GM04503 (cell line): ENCODE data around the gene TTC17.
"Not testable (repeated sequence)": the region's sequence is repeated elsewhere in the genome, so short reads cannot be mapped to it uniquely, and the experiment has no call there.

ENCODE experiments used
- DNase-seq: peaks from one replicate; pipeline ENCODE4 v3.0.0-alpha.2; 2012; ENCODE audit warnings: low read depth

TTC17 gene

GRCh38 chr11:43459246-43459645 is 100.5 kb downstream of the TTC17 start:
- DNase-seq: no peak

- no peak for DNase-seq
These were observed 103.6 kb downstream of the TTC17 start for GRCh38 chr11:43462359-43462758.

GRCh38 chr11:43467958-43468357 is 109.2 kb downstream of the TTC17 start:
- no peak for DNase-seq

GRCh38 chr11:43477491-43477890 is 118.8 kb downstream of the TTC17 start:
- not testable (repeated sequence) for DNase-seq

GRCh38 chr11:43486141-43486540 is 127.4 kb downstream of the TTC17 start:
- no peak for DNase-seq

GRCh38 chr11:43489869-43490465 is 131.2 kb downstream of the TTC17 start:
- no peak for DNase-seq

- DNase-seq: no peak
These were observed 134.0 kb downstream of the TTC17 start for GRCh38 chr11:43492701-43493100.

- no peak for DNase-seq
These were observed 134.7 kb downstream of the TTC17 start for GRCh38 chr11:43493431-43493830.

- no peak for DNase-seq
These were observed 138.4 kb downstream of the TTC17 start for GRCh38 chr11:43497144-43497543.

GRCh38 chr11:43498561-43498960 is 139.8 kb downstream of the TTC17 start:
- no peak for DNase-seq

- DNase-seq: no peak
These were observed 144.7 kb downstream of the TTC17 start for GRCh38 chr11:43503417-43503816.

GRCh38 chr11:43504316-43504950 is 145.7 kb downstream of the TTC17 start:
- no peak for DNase-seq

GRCh38 chr11:43505171-43505570 is 146.5 kb downstream of the TTC17 start:
- DNase-seq: no peak

GRCh38 chr11:43507171-43507570 is 148.5 kb downstream of the TTC17 start:
- no peak for DNase-seq

- DNase-seq: peak; percentile 53
These were observed 149.8 kb downstream of the TTC17 start for GRCh38 chr11:43508511-43508918.

- DNase-seq: no peak
These were observed 153.2 kb downstream of the TTC17 start for GRCh38 chr11:43511959-43512358.

- DNase-seq: no peak
These were observed 156.4 kb downstream of the TTC17 start for GRCh38 chr11:43515090-43515489.

- DNase-seq: no peak
These were observed 157.7 kb downstream of the TTC17 start for GRCh38 chr11:43516316-43516850.

GRCh38 chr11:43517518-43517917 is 158.8 kb downstream of the TTC17 start:
- DNase-seq: no peak

GRCh38 chr11:43518408-43519160 is 159.9 kb downstream of the TTC17 start:
- no peak for DNase-seq

- no peak for DNase-seq
These were observed 162.8 kb downstream of the TTC17 start for GRCh38 chr11:43521471-43521870.

- DNase-seq: no peak
These were observed 164.9 kb downstream of the TTC17 start for GRCh38 chr11:43523632-43524031.

- DNase-seq: no peak
These were observed 173.3 kb downstream of the TTC17 start for GRCh38 chr11:43532041-43532440.
